ENCODE results near the gene OXLD1. TPM values are rescaled to one million over a fixed set of nuclear protein-coding genes. Genes with fewer than 3 reads are reported as not detected.
"Not testable (repeated sequence)": the region's sequence is repeated elsewhere in the genome, so short reads cannot be mapped to it uniquely, and the experiment has no call there.

The OXLD1 gene
- total RNA-seq, 4 donors from 2014 or later, result 17.6 to 54.5 (median 37.4) TPM

- TF ChIP-seq POLR2A (IDR thresholded peaks at IDR 0.05) (no peak), CTCF (IDR thresholded peaks at IDR 0.05) (no peak)
- 23 to 26% methylated on average over 12 of the region's 19 CpGs for WGBS, 2 donors
- intact Hi-C loops (cut with DNase I), result no loop called here
- H3K4me1 ChIP-seq, result peaks cover 24 to 49% (median 29%) of the 10 kb centered on the region in 3 donors
- H3K9me3 ChIP-seq, result no peaks in the 10 kb centered on the region
- DNase-seq, result no peak
- H3K27me3 ChIP-seq, result no peaks in the 10 kb centered on the region
- peaks cover 18 to 46% (median 20%) of the 10 kb centered on the region in 3 donors for H3K36me3 ChIP-seq
- peak overlapping the region; percentile 85 to 97 (median 95) for H3K4me3 ChIP-seq
- H3K27ac ChIP-seq, result peak overlapping the region; percentile 86 to 98 (median 94)
These were observed 16.3 kb upstream of the OXLD1 start for GRCh38 chr17:81682565-81683207.

DNA sequence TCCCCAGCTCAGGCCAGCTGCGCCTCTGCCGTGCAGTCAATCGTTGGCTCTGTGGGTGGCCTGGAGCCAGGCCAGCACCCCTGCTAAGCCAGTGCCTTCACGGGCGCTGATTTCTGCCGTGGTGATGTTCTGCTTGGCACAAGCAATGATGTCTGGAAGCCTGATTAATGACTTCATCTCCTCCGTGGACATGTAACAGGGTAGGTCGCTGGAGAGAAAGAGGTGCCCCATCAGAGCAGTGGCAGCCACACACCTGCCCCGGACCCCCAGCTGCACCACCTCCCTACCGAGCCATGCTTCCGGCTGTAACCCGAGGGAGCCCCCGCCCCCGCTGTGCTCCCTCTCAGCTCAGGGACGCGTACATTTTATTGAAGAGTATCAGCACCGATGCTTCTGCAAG, 15.3 kb upstream of the OXLD1 start:
- Histone ChIP-seq H3K4me3 (no peak overlapping the region), H3K36me3 (peaks cover 8 to 36% (median 10%) of the 10 kb centered on the region in 3 donors), H3K27ac (no peak overlapping the region), H3K27me3 (no peaks in the 10 kb centered on the region), H3K4me1 (peaks cover 24 to 42% (median 29%) of the 10 kb centered on the region in 3 donors), H3K9me3 (no peaks in the 10 kb centered on the region)
- WGBS, 2 donors, result 52% methylated on average over 5 of the region's 17 CpGs; no CpG with 5 or more reads in 1 of the 2 donors
- intact Hi-C loops (cut with DNase I), result no loop called here
- no peak for DNase-seq
- TF ChIP-seq POLR2A (IDR thresholded peaks at IDR 0.05) (no peak), CTCF (IDR thresholded peaks at IDR 0.05) (no peak)

- Histone ChIP-seq H3K4me3 (no peak overlapping the region), H3K4me1 (peaks cover 18 to 26% (median 23%) of the 10 kb centered on the region in 3 donors), H3K27me3 (no peaks in the 10 kb centered on the region), H3K36me3 (peaks cover 0 to 25% (median 0%) of the 10 kb centered on the region in 3 donors), H3K27ac (no peak overlapping the region), H3K9me3 (no peaks in the 10 kb centered on the region)
- intact Hi-C loops (cut with DNase I), result no loop called here
- TF ChIP-seq CTCF (IDR thresholded peaks at IDR 0.05) (no peak), POLR2A (IDR thresholded peaks at IDR 0.05) (no peak)
- DNase-seq, result no peak
- WGBS, 2 donors, result 83 to 87% methylated on average over 9 to 11 of the region's 11 CpGs
These were observed 13.7 kb upstream of the OXLD1 start for GRCh38 chr17:81680150-81680549.

DNA sequence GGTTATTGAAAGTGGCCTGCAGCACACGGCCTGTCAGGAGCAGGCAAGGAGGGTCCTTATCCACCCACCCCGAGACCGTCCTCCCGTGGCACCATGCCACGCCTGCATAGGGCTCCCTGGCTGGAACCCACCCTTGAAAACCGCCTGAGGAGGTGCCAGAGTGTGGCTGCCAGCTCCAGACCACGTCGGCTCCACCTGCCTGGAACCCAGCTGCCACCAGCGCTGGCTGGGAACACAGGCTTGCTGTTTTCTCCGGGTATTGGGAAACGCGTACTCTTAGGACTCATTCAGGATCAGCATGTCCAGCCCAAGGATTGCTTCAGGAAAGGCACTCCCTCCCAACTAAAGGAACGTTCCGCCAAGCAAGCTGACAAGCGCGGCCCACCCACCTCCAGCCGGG, 10.5 kb upstream of the OXLD1 start:
- WGBS, 2 donors, result 82% methylated on average over 13 to 14 of the region's 17 CpGs
- Histone ChIP-seq H3K4me1 (peaks cover 0 to 5% (median 2%) of the 10 kb centered on the region in 3 donors), H3K36me3 (peaks cover 9 to 57% (median 22%) of the 10 kb centered on the region in 3 donors), H3K4me3 (no peak overlapping the region), H3K27me3 (no peaks in the 10 kb centered on the region), H3K27ac (no peak overlapping the region), H3K9me3 (no peaks in the 10 kb centered on the region)
- no peak for TF ChIP-seq CTCF (IDR thresholded peaks at IDR 0.05)
- TF ChIP-seq POLR2A (IDR thresholded peaks at IDR 0.05), result no peak
- intact Hi-C loops (cut with DNase I), result no loop called here
- DNase-seq, result no peak

DNA sequence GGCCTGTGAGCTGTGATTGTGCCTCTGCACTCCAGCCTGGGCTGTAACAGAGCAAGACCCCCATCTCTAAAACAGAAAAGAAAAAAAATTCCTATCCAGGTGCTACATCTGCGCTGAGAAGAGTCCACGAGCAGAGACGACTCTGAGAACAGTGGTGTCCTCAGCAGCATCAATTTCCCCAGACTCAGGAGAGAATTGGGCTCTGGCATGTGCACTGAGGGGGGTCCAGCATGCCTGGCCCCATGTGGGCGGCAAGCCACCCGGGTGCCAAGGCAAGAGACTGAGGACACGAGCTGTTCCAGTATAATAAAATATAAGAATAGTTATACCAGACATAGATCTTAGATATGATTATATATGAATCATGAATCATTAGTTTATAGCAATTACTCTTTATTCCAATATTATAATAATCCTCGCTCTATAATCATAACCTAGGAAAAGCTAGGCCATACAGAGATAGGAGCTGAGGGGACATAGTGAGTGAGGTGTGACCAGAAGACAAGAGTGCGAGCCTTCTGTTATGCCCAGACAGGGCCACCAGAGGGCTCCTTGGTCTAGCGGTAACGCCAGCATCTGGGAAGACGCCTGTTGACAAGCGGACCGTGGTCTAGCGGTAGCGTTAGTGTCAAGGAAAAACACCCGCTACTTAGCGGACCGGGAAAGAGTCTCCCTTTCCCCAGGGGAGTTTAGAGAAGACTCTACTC, 9.3 kb upstream of the OXLD1 start:
- H3K36me3 ChIP-seq, result peaks cover 13 to 58% (median 31%) of the 10 kb centered on the region in 3 donors
- intact Hi-C loops (cut with DNase I); H3K4me3 ChIP-seq; H3K27me3 ChIP-seq; H3K9me3 ChIP-seq; H3K27ac ChIP-seq; H3K4me1 ChIP-seq; DNase-seq: not testable (repeated sequence)
- 29 to 32% methylated on average over 15 to 18 of the region's 18 CpGs for WGBS, 2 donors
- TF ChIP-seq CTCF (IDR thresholded peaks at IDR 0.05), result peak; percentile 21 to 81 (median 70)

Measured in esophagus squamous epithelium (tissue), 5 donors.